Fibroblast of lung (primary cell): Measurements from ENCODE around the gene FAT4. TPM values are rescaled to one million over a fixed set of nuclear protein-coding genes. Genes with fewer than 3 reads are reported as not detected.

Experiments used
- DNase-seq, 2 donors: peaks; one replicate each; pipeline versions ENCODE4 v3.0.0 to v3.0.0-alpha.2; 2010; ENCODE audit warnings: low read depth in 2 of 2
- H2AFZ ChIP-seq: 2 replicates; pipeline ENCODE4 v1.5.1; 2012; ENCODE audit warnings: low read length, control low read depth, inconsistent platforms
- H3K27ac ChIP-seq: 2 replicates; pipeline ENCODE4 v1.5.1; 2011; ENCODE audit warnings: low read length, control low read depth; ENCODE audit not compliant: insufficient read depth
- H3K27me3 ChIP-seq: 2 replicates; pipeline ENCODE4 v1.5.1; 2011; ENCODE audit warnings: mild to moderate bottlenecking, low read length; ENCODE audit not compliant: control insufficient read depth, insufficient read depth
- H3K36me3 ChIP-seq: 2 replicates; pipeline ENCODE4 v1.5.1; 2011; ENCODE audit warnings: low read length; ENCODE audit not compliant: control insufficient read depth, insufficient read depth
- H3K4me1 ChIP-seq: 2 replicates; pipeline ENCODE4 v1.5.1; 2011; ENCODE audit warnings: low read length; ENCODE audit not compliant: control insufficient read depth, insufficient read depth; ENCODE audit errors: extremely low read depth
- H3K4me2 ChIP-seq: 2 replicates; pipeline ENCODE4 v1.5.1; 2011; ENCODE audit warnings: low read length, control low read depth; ENCODE audit not compliant: insufficient read depth; ENCODE audit errors: extremely low read depth
- H3K4me3 ChIP-seq, 4 experiments: fragments of 200-600 bp in 1 of 4; sonication (generic) in 1 of 4; replicated peaks in 1 of 4; 2 replicates each; pipeline ENCODE4 v1.5.1; 2011 to 2016; ENCODE audit warnings: low read length in 4 of 4, low read depth in 3 of 4, mild to moderate bottlenecking in 3 of 4, control low read depth in 2 of 4, inconsistent platforms in 1 of 4, mixed read lengths in 1 of 4; ENCODE audit not compliant: insufficient read depth in 1 of 4; ENCODE audit errors: control extremely low read depth in 1 of 4
- H3K79me2 ChIP-seq: 2 replicates; pipeline ENCODE4 v1.5.1; 2012; ENCODE audit warnings: mild to moderate bottlenecking, low read length, inconsistent platforms; ENCODE audit not compliant: control insufficient read depth, insufficient read depth
- H3K9ac ChIP-seq: 2 replicates; pipeline ENCODE4 v1.5.1; 2011; ENCODE audit warnings: mild to moderate bottlenecking, low read length, control low read depth; ENCODE audit not compliant: insufficient read depth
- H3K9me3 ChIP-seq: 2 replicates; pipeline ENCODE4 v1.5.1; 2012; ENCODE audit warnings: low read depth, low read length; ENCODE audit not compliant: control insufficient read depth, insufficient read depth
- H4K20me1 ChIP-seq: 2 replicates; pipeline ENCODE4 v1.5.1; 2011; ENCODE audit warnings: low read length; ENCODE audit not compliant: control insufficient read depth, insufficient read depth; ENCODE audit errors: extremely low read depth
- CTCF ChIP-seq, 2 donors: IDR thresholded peaks in 1 of 2; conservative IDR thresholded peaks in 1 of 2; 1 replicate in 1 of 2; 2 replicates in 1 of 2; pipeline ENCODE4 v1.5.1; 2011 to 2012; ENCODE audit warnings: low read length in 2 of 2, control low read depth in 1 of 2, inconsistent platforms in 1 of 2, low read depth in 1 of 2, mild to moderate bottlenecking in 1 of 2
- EZH2 ChIP-seq: IDR thresholded peaks from 2 replicates; pipeline ENCODE4 v1.5.1; 2012; ENCODE audit warnings: low read length, control low read depth, mild to moderate bottlenecking; ENCODE audit errors: missing control alignments
- polyA plus RNA-seq, 2 donors: library from polyadenylated mRNA; depleted of rRNA in 1 of 2; stranded (reverse) in 1 of 2; unstranded in 1 of 2; fragments of >200 nt; gene quantifications; 2 replicates each; pipeline ENCODE4 v1.2.1, GENCODE V29; 2011 to 2012; ENCODE audit warnings: missing spikeins in 1 of 2
- total RNA-seq: library from RNA; depleted of rRNA; stranded (reverse); fragments of >200 nt; gene quantifications from 2 replicates; pipeline ENCODE4 v1.2.1, GENCODE V29; 2014

Gene FAT4
- total and polyA plus RNA-seq, 2 donors (not counting 1 experiment from before 2014, with no cell fraction given): 10.8 to 17.8 TPM

GRCh38 chr4:125306112-125306511 is 8.6 kb upstream of the FAT4 start:
- Histone ChIP-seq H3K27me3 (no peaks in the 10 kb centered on the region), H3K9ac (no peak overlapping the region), H3K36me3 (no peaks in the 10 kb centered on the region), H3K4me2 (no peak overlapping the region), H2AFZ (no peak overlapping the region), H3K4me1 (peaks cover 3% of the 10 kb centered on the region), H3K79me2 (no peaks in the 10 kb centered on the region), H3K9me3 (no peaks in the 10 kb centered on the region), H4K20me1 (no peaks in the 10 kb centered on the region), H3K4me3 (no peak overlapping the region), H3K27ac (no peak overlapping the region)
- DNase-seq: no peak
- no peak for TF ChIP-seq EZH2
- no peak for TF ChIP-seq CTCF (conservative IDR thresholded peaks at IDR 0.05 in 1 of 2, IDR thresholded peaks at IDR 0.05 in 1 of 2; ENCODE audit: low read depth in 1 of 2, low read length in 2 of 2)

GRCh38 chr4:125306533-125306932 is 8.2 kb upstream of the FAT4 start:
- no peak for DNase-seq
- no peak overlapping the region for H3K27ac ChIP-seq
- no peak overlapping the region for H3K4me3 ChIP-seq
- no peaks in the 10 kb centered on the region for H4K20me1 ChIP-seq
- no peaks in the 10 kb centered on the region for H3K9me3 ChIP-seq
- peaks cover 3% of the 10 kb centered on the region for H3K4me1 ChIP-seq
- H3K4me2 ChIP-seq: no peak overlapping the region
- H3K36me3 ChIP-seq: no peaks in the 10 kb centered on the region
- H2AFZ ChIP-seq: no peak overlapping the region
- H3K79me2 ChIP-seq: no peaks in the 10 kb centered on the region
- no peak overlapping the region for H3K9ac ChIP-seq
- H3K27me3 ChIP-seq: no peaks in the 10 kb centered on the region
- TF ChIP-seq EZH2: no peak
- no peak for TF ChIP-seq CTCF (conservative IDR thresholded peaks at IDR 0.05 in 1 of 2, IDR thresholded peaks at IDR 0.05 in 1 of 2; ENCODE audit: low read depth in 1 of 2, low read length in 2 of 2)

GRCh38 chr4:125311503-125311902 is 3.3 kb upstream of the FAT4 start:
- Histone ChIP-seq H3K4me3 (no peak overlapping the region), H3K36me3 (no peaks in the 10 kb centered on the region), H3K9me3 (no peaks in the 10 kb centered on the region), H3K4me1 (peaks cover 4% of the 10 kb centered on the region), H2AFZ (no peak overlapping the region), H4K20me1 (no peaks in the 10 kb centered on the region), H3K9ac (no peak overlapping the region), H3K79me2 (peaks cover 2% of the 10 kb centered on the region), H3K27ac (no peak overlapping the region), H3K4me2 (no peak overlapping the region), H3K27me3 (no peaks in the 10 kb centered on the region)
- DNase-seq: no peak
- TF ChIP-seq EZH2 (no peak), CTCF (conservative IDR thresholded peaks at IDR 0.05 in 1 of 2, IDR thresholded peaks at IDR 0.05 in 1 of 2; ENCODE audit: low read depth in 1 of 2, low read length in 2 of 2) (no peak)
